ENCODE results near the gene ZNF138. TPM values are rescaled to one million over a fixed set of nuclear protein-coding genes. Genes with fewer than 3 reads are reported as not detected.
"Not testable (repeated sequence)": the region's sequence is repeated elsewhere in the genome, so short reads cannot be mapped to it uniquely, and the experiment has no call there.

Gene ZNF138
- total RNA-seq, 2 donors from 2014 or later, result 11.4 to 12.0 TPM

GRCh38 chr7:64863530-64863929, 69.3 kb downstream of the ZNF138 start:
- H3K27me3 Mint-ChIP-seq; ATAC-seq (replicated peaks); H3K4me1 Mint-ChIP-seq: not testable (repeated sequence)

DNA sequence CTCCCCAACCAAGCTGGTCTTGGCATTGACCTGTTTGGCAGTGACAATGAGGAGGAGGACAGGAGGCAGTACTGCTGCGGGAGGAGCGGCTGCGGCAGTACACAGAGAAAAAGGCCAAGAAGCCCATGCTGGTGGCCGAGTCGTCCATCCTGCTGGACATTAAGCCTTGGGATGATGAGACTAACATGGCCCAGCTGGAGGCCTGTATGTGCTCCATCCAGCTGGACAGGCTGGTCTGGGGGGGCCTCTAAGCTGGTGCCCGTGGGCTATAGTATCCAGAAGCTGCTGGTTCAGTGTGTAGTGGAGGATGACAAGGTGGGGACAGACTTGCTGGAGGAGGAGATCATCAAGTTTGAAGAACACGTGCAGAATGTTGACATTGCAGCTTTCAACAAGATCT, 69.7 kb downstream of the ZNF138 start:
- Mint-ChIP-seq H3K27ac (no peak overlapping the region), H3K4me1 (no peaks in the 10 kb centered on the region), H3K27me3 (no peaks in the 10 kb centered on the region), H3K4me3 (no peak overlapping the region), H3K9me3 (no peaks in the 10 kb centered on the region), H3K36me3 (ENCODE audit: low read depth) (no peaks in the 10 kb centered on the region)
- no peak for ATAC-seq (replicated peaks)

More at GRCh38 chr7:64863530-64863929, 69.3 kb downstream of the ZNF138 start:
- H3K36me3 Mint-ChIP-seq (ENCODE audit: low read depth); H3K9me3 Mint-ChIP-seq; H3K4me3 Mint-ChIP-seq; H3K27ac Mint-ChIP-seq: not testable (repeated sequence)

GRCh38 chr7:64867863-64868440, 73.7 kb downstream of the ZNF138 start:
- H3K4me3 Mint-ChIP-seq, result no peak overlapping the region
- ATAC-seq (replicated peaks), result no peak
- peaks cover 4% of the 10 kb centered on the region for H3K27me3 Mint-ChIP-seq
- no peaks in the 10 kb centered on the region for H3K4me1 Mint-ChIP-seq
- H3K36me3 Mint-ChIP-seq (ENCODE audit: low read depth), result no peaks in the 10 kb centered on the region
- H3K9me3 Mint-ChIP-seq, result no peaks in the 10 kb centered on the region
- no peak overlapping the region for H3K27ac Mint-ChIP-seq

GRCh38 chr7:64868499-64868898, 74.3 kb downstream of the ZNF138 start:
- H3K27ac Mint-ChIP-seq, result no peak overlapping the region
- H3K36me3 Mint-ChIP-seq (ENCODE audit: low read depth), result no peaks in the 10 kb centered on the region
- H3K9me3 Mint-ChIP-seq, result no peaks in the 10 kb centered on the region
- ATAC-seq (replicated peaks), result no peak
- peaks cover 4% of the 10 kb centered on the region for H3K27me3 Mint-ChIP-seq
- H3K4me1 Mint-ChIP-seq, result no peaks in the 10 kb centered on the region
- no peak overlapping the region for H3K4me3 Mint-ChIP-seq

DNA sequence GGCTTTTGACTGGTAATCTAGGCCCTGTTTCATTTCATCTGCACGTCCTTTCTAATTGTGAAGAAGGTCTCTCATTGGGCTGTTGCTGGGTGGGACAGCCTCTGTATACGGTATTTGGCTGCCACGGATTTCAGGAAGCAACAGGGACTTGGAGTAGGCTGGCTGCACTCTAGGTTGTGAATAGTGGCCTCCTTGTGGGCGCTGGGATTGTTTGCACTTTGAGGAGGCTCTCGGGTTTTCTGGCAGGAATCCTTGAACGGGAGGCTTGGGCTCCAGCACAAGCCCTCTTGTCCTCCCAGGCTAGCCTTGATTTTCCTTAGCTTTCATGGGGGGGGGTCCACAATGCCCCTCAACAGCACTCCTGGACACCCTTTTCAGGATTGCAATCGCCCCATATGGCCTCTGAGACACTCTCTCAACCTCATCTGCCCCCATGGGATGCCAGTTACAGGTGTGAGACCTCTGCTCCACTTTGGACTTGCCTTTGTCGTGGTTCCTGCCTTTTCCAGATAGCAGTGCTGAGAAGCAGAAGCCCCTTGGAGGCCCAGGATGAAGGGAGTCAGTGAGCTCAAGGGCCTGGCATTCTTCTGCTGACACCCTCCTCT, 75.0 kb downstream of the ZNF138 start:
- peaks cover 4% of the 10 kb centered on the region for H3K27me3 Mint-ChIP-seq
- no peak for ATAC-seq (replicated peaks)
- no peaks in the 10 kb centered on the region for H3K9me3 Mint-ChIP-seq
- H3K4me1 Mint-ChIP-seq, result no peaks in the 10 kb centered on the region
- no peak overlapping the region for H3K4me3 Mint-ChIP-seq
- no peaks in the 10 kb centered on the region for H3K36me3 Mint-ChIP-seq (ENCODE audit: low read depth)
- no peak overlapping the region for H3K27ac Mint-ChIP-seq

GRCh38 chr7:64869912-64870562, 75.8 kb downstream of the ZNF138 start:
- Mint-ChIP-seq H3K9me3 (no peaks in the 10 kb centered on the region), H3K27me3 (peaks cover 4% of the 10 kb centered on the region), H3K4me3 (no peak overlapping the region), H3K4me1 (no peaks in the 10 kb centered on the region), H3K27ac (no peak overlapping the region), H3K36me3 (ENCODE audit: low read depth) (no peaks in the 10 kb centered on the region)
- ATAC-seq (replicated peaks), result no peak

- H3K4me1 Mint-ChIP-seq, result no peaks in the 10 kb centered on the region
- H3K4me3 Mint-ChIP-seq, result no peak overlapping the region
- ATAC-seq (replicated peaks), result no peak
- H3K27ac Mint-ChIP-seq, result no peak overlapping the region
- H3K36me3 Mint-ChIP-seq (ENCODE audit: low read depth), result no peaks in the 10 kb centered on the region
- H3K27me3 Mint-ChIP-seq, result peaks cover 4% of the 10 kb centered on the region
- H3K9me3 Mint-ChIP-seq, result no peaks in the 10 kb centered on the region
Observed at GRCh38 chr7:64870656-64871055, 76.4 kb downstream of the ZNF138 start.

DNA sequence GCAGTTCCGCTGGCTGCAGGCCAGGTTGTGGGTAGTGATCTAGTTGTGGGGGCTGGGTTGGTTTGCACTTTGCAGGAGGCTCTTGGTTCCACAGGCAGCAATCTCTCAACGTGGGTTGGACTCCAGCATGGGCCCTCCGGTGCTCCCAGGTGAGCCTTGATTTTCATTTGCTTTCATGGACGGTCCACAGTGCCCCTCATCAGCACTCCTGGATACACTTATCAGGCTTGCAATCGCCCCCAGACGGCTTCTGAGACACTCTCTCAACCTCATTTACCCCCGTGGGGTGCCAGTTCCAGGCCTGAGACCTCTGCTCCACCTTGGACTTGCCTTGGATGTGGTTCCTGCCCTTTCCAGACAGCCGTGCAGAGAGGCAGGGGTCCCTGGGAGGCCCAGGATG, 77.5 kb downstream of the ZNF138 start:
- no peak for ATAC-seq (replicated peaks)
- Mint-ChIP-seq H3K9me3 (no peaks in the 10 kb centered on the region), H3K27me3 (peaks cover 4% of the 10 kb centered on the region), H3K36me3 (ENCODE audit: low read depth) (no peaks in the 10 kb centered on the region), H3K4me3 (no peak overlapping the region), H3K27ac (no peak overlapping the region), H3K4me1 (no peaks in the 10 kb centered on the region)

DNA sequence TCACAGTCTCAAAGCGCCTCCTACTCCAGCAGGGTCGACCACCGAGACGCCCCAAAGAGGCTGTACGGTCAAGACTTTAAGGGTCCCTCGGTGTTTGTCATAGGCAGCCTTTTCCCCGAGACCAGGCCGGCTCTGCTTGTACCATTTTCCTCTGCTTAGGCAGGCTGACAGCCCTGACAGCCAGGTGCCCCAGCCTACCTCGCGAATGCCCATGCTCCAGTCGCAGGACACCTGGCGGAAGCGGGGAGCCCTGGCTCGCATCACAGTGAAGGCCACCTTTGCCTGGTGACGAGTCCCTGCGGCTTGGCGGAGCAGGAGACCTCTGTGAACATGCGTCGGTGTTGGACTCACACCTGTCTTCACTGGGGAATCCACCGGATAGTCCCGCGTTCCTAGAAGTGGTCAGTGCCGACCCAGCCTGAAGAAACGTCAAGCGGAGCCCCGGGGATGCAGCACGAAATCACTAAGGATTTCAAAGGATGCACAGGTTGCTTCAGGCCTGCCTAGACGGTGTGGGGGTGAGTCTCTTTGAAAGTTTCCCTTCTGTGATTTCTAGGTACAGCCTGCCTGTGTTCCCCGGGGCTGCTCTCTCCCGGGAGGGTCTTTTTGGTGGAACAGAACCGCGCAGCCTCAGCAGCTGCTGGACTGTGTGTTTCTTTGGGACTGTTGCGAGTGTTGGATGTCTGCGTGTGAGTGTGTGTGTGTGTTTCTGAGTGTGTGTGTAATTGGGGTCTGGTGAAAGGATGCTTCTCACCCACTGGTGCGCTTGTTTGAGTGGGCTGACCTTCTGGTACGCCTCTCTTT, 78.3 kb downstream of the ZNF138 start:
- H3K27ac Mint-ChIP-seq, result no peak overlapping the region
- no peak for ATAC-seq (replicated peaks)
- H3K27me3 Mint-ChIP-seq, result peaks cover 8% of the 10 kb centered on the region
- H3K9me3 Mint-ChIP-seq, result no peaks in the 10 kb centered on the region
- no peak overlapping the region for H3K4me3 Mint-ChIP-seq
- no peaks in the 10 kb centered on the region for H3K4me1 Mint-ChIP-seq
- no peaks in the 10 kb centered on the region for H3K36me3 Mint-ChIP-seq (ENCODE audit: low read depth)

GRCh38 chr7:64873155-64873500, 78.9 kb downstream of the ZNF138 start:
- Mint-ChIP-seq H3K4me3 (no peak overlapping the region), H3K27me3 (peaks cover 8% of the 10 kb centered on the region), H3K9me3 (no peaks in the 10 kb centered on the region), H3K27ac (no peak overlapping the region), H3K36me3 (ENCODE audit: low read depth) (no peaks in the 10 kb centered on the region), H3K4me1 (no peaks in the 10 kb centered on the region)
- no peak for ATAC-seq (replicated peaks)

DNA sequence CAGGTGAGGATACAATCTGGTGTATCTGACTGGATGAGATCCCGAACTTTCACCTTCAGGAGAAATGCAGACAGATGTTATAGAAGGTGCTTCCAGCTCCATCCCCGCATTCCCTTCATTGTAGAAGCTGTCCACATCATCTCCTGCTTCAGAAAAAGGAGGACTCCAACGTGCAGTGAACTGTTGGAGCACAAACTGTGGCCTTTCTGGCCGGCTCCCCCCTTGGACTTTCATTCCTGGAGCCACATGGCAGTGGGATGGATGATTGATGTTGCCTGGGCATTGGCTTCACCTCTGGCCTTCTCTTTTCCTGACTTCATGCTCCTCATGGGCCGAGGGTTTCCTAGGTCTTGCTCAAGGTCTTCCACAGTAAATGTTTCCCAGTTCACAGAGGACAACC, 79.3 kb downstream of the ZNF138 start:
- Mint-ChIP-seq H3K4me1 (no peaks in the 10 kb centered on the region), H3K9me3 (no peaks in the 10 kb centered on the region), H3K36me3 (ENCODE audit: low read depth) (no peaks in the 10 kb centered on the region), H3K27me3 (peaks cover 8% of the 10 kb centered on the region), H3K27ac (no peak overlapping the region), H3K4me3 (no peak overlapping the region)
- no peak for ATAC-seq (replicated peaks)

DNA sequence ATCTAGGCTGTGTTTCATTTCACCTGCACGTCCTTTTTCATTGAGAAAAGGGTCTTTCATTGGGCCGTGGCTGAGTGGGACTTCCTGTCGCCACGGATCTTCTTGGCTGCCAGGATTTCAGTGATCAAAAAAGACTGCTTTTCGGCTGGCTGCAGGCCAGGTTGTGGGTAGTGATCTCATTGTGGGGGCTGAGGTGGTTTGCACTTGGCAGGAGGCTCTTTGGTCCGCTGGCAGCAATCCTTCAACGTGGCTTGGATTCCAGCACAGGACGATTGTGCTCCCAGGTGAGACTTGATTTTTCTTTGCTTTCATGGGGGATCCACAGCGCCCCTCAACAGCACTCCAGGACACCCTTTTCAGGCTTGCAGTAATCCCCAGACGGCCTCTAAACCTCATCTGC, 79.9 kb downstream of the ZNF138 start:
- Mint-ChIP-seq H3K27ac (no peak overlapping the region), H3K27me3 (peaks cover 8% of the 10 kb centered on the region), H3K9me3 (no peaks in the 10 kb centered on the region), H3K4me3 (no peak overlapping the region), H3K36me3 (ENCODE audit: low read depth) (no peaks in the 10 kb centered on the region), H3K4me1 (no peaks in the 10 kb centered on the region)
- no peak for ATAC-seq (replicated peaks)

DNA sequence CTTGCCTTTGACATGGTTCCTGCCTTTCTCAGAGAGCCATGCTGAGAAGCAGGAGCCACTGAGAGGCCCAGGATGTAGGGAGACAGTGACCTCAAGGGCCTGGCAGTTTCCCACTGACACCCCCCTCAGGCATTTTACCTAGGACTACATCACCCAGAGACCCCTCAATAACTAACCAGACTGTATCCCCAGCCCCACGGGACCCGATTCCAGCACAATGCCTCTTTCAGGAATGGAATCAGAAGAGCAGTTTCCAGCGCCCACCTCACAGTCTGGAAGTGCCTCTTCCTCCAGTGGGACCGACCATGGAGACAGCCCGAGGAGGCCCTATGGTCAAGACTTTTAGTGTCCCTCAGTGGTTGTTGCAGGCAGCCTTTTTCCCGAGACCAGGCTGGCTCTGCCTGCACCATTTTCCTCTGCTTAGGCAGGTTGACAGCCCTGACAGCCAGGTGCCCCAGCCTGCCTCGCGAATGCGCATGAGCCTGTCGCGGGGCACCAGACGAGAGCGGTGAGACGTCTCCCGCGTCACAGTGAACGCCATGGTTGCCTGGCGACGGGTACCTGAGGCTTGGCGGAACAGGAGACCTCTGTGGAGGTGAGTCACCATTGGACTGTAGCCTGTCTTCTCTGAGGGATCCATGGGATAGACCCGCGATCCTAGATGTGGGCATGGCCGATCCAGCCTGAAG, 80.5 kb downstream of the ZNF138 start:
- Mint-ChIP-seq H3K9me3 (no peaks in the 10 kb centered on the region), H3K36me3 (ENCODE audit: low read depth) (no peaks in the 10 kb centered on the region), H3K4me1 (no peaks in the 10 kb centered on the region), H3K27ac (no peak overlapping the region), H3K27me3 (peaks cover 8% of the 10 kb centered on the region), H3K4me3 (no peak overlapping the region)
- ATAC-seq (replicated peaks), result no peak

GRCh38 chr7:64875258-64875657, 81.0 kb downstream of the ZNF138 start:
- H3K9me3 Mint-ChIP-seq, result no peaks in the 10 kb centered on the region
- no peak for ATAC-seq (replicated peaks)
- no peaks in the 10 kb centered on the region for H3K36me3 Mint-ChIP-seq (ENCODE audit: low read depth)
- peaks cover 7% of the 10 kb centered on the region for H3K27me3 Mint-ChIP-seq
- no peak overlapping the region for H3K4me3 Mint-ChIP-seq
- H3K4me1 Mint-ChIP-seq, result no peaks in the 10 kb centered on the region
- H3K27ac Mint-ChIP-seq, result no peak overlapping the region
